ENCODE measurements around the gene UGT1A1.

DNA sequence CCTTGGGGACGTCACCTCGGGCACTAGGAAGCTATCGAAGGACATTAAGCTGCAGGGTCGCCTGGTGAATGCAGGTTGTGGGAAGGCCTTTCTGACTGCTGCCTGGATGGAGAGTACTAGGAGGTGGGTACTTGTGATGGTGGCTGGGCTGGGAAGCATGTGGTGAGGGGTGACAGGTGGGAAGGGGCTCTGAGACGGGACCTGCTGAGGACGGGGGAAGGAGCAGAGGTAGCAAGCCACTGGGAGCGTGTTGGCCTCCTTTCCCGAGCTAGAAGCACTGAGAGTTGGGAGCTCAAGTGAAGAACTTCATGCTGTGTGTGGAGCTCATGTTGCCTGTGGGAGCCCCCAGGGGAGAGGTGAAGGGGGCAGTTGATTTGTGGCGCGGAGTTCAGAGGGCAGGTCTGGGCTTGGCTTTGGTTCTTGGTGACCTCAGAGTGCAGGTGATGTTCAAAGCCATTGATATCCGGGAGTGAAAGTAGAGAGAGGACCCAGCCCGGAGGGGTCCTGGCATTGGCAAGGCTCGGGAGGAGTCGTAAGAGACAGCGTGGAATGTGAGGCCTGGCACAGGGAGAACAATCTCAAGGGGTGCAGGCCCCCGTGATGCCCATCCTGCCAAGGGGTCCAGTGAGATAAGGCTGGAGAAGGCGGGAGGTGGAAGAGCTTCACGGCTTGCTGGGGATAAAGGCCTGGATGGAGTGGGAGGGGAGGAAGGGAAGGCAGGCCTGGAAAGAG lies 31.2 kb downstream of the UGT1A1 start:
- TF ChIP-seq ELF1 (CRISPR knock-in tag; IDR thresholded peaks at IDR 0.05): no peak
- TF ChIP-seq, protein P1, sequence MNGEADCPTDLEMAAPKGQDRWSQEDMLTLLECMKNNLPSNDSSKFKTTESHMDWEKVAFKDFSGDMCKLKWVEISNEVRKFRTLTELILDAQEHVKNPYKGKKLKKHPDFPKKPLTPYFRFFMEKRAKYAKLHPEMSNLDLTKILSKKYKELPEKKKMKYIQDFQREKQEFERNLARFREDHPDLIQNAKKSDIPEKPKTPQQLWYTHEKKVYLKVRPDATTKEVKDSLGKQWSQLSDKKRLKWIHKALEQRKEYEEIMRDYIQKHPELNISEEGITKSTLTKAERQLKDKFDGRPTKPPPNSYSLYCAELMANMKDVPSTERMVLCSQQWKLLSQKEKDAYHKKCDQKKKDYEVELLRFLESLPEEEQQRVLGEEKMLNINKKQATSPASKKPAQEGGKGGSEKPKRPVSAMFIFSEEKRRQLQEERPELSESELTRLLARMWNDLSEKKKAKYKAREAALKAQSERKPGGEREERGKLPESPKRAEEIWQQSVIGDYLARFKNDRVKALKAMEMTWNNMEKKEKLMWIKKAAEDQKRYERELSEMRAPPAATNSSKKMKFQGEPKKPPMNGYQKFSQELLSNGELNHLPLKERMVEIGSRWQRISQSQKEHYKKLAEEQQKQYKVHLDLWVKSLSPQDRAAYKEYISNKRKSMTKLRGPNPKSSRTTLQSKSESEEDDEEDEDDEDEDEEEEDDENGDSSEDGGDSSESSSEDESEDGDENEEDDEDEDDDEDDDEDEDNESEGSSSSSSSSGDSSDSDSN (CRISPR knock-in tag; IDR thresholded peaks at IDR 0.05): no peak
- no peak for TF ChIP-seq ZNF326 (CRISPR knock-in tag; IDR thresholded peaks at IDR 0.05; ENCODE audit: borderline replicate concordance)
- TF ChIP-seq ISX (CRISPR knock-in tag; conservative IDR thresholded peaks at IDR 0.05): no peak
- TF ChIP-seq ZNF773 (CRISPR knock-in tag; IDR thresholded peaks at IDR 0.05; ENCODE audit: borderline replicate concordance): no peak
- TF ChIP-seq, protein P2, sequence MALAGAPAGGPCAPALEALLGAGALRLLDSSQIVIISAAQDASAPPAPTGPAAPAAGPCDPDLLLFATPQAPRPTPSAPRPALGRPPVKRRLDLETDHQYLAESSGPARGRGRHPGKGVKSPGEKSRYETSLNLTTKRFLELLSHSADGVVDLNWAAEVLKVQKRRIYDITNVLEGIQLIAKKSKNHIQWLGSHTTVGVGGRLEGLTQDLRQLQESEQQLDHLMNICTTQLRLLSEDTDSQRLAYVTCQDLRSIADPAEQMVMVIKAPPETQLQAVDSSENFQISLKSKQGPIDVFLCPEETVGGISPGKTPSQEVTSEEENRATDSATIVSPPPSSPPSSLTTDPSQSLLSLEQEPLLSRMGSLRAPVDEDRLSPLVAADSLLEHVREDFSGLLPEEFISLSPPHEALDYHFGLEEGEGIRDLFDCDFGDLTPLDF (CRISPR knock-in tag; IDR thresholded peaks at IDR 0.05): no peak
